BLaER1 treated with 17β-estradiol and CSF1 and Interleukin-3, amounts not matched to agents 10 nM and 100 nM (cell line): ENCODE results near the gene SPTAN1.
A peak's percentile ranks its signal among the peaks of the same experiment; 100 is the strongest.
"Not testable (repeated sequence)": the region's sequence is repeated elsewhere in the genome, so short reads cannot be mapped to it uniquely, and the experiment has no call there.

Experiments
- H3K27ac ChIP-seq, 11 experiments: shearing (Covaris generic); formaldehyde crosslinking; 2 replicates each; pipeline ENCODE4 v1.8.1; 2022
- H3K27me3 ChIP-seq, 11 experiments: shearing (Covaris generic); formaldehyde crosslinking; 2 replicates each; pipeline ENCODE4 v1.8.1; 2022
- H3K36me3 ChIP-seq, 11 experiments: shearing (Covaris generic); formaldehyde crosslinking; 2 replicates each; pipeline ENCODE4 v1.8.1; 2022
- H3K4me1 ChIP-seq, 10 experiments: shearing (Covaris generic); formaldehyde crosslinking; 2 replicates each; pipeline ENCODE4 v1.8.1; 2022
- H3K4me2 ChIP-seq, 11 experiments: shearing (Covaris generic); formaldehyde crosslinking; 2 replicates each; pipeline ENCODE4 v1.8.1; 2022
- H3K4me3 ChIP-seq, 10 experiments: shearing (Covaris generic); formaldehyde crosslinking; 2 replicates each; pipeline ENCODE4 v1.8.1; 2022
- H3K9ac ChIP-seq, 11 experiments: shearing (Covaris generic); formaldehyde crosslinking; 2 replicates each; pipeline ENCODE4 v1.8.1; 2022
- H3K9me3 ChIP-seq, 11 experiments: shearing (Covaris generic); formaldehyde crosslinking; replicated peaks in 1 of 11; 2 replicates each; pipeline ENCODE4 v1.8.1; 2022
- H4K20me1 ChIP-seq, 11 experiments: shearing (Covaris generic); formaldehyde crosslinking; 2 replicates each; pipeline ENCODE4 v1.8.1; 2022
- Cebpa-rat ChIP-seq, 11 experiments: shearing (Covaris generic); IDR thresholded peaks; 2 replicates each; pipeline ENCODE4 v1.8.1; 2022

Gene SPTAN1

GRCh38 chr9:128552153-128552743 is at the start of gene SPTAN1:
Gene SPTAN1, plus strand, starts transcription at chr9:128552587. Its CDS starts 14,154 bp downstream, at chr9:128566741.
- Histone ChIP-seq H3K4me1 (peaks cover 56 to 70% (median 59%) of the 10 kb centered on the region in 10 experiments), H3K36me3 (peaks cover 0 to 8% (median 0%) of the 10 kb centered on the region in 11 experiments; a peak in 3 of 22 replicates), H3K4me3 (peak within 1 kb of the TSS; percentile 89 to 99 (median 98)), H3K9me3 (no peaks in the 10 kb centered on the region), H3K27me3 (no peaks in the 10 kb centered on the region), H3K27ac (peak within 1 kb of the TSS; percentile 76 to 90 (median 85)), H3K4me2 (peak within 1 kb of the TSS; percentile 84 to 95 (median 90)), H3K9ac (peak within 1 kb of the TSS; percentile 86 to 97 (median 92)), H4K20me1 (peaks cover 35 to 48% (median 44%) of the 10 kb centered on the region in 11 experiments)
- TF ChIP-seq Cebpa-rat (IDR thresholded peaks at IDR 0.05): no peak

- Histone ChIP-seq H4K20me1 (peaks cover 0 to 19% (median 5%) of the 10 kb centered on the region in 11 experiments; a peak in 6 of 22 replicates), H3K4me1 (peaks cover 20 to 26% (median 23%) of the 10 kb centered on the region in 10 experiments), H3K4me2 (peak overlapping the region in 10 of 11 experiments; percentile 79 to 98 (median 84); a peak in 18 of 22 replicates), H3K36me3 (peaks cover 35 to 63% (median 53%) of the 10 kb centered on the region in 11 experiments), H3K27ac (peak overlapping the region in 1 of 11 experiments; percentile 45; a peak in 1 of 22 replicates), H3K9ac (peak overlapping the region in 6 of 11 experiments; percentile 79 to 91 (median 89); a peak in 9 of 22 replicates)
- not testable (repeated sequence) for H3K27me3 ChIP-seq, H3K4me3 ChIP-seq, H3K9me3 ChIP-seq
Observed at GRCh38 chr9:128503415-128503825, 49.0 kb upstream of the SPTAN1 start.

- H3K4me2 ChIP-seq: peak overlapping the region; percentile 79 to 98 (median 84)
- peak overlapping the region; percentile 79 to 94 (median 88) for H3K9ac ChIP-seq
- H3K27me3 ChIP-seq: no peaks in the 10 kb centered on the region
- peaks cover 20 to 26% (median 23%) of the 10 kb centered on the region in 10 experiments for H3K4me1 ChIP-seq
- peaks cover 0 to 22% (median under 1%) of the 10 kb centered on the region in 11 experiments; a peak in 6 of 22 replicates for H4K20me1 ChIP-seq
- no peak for TF ChIP-seq Cebpa-rat (IDR thresholded peaks at IDR 0.05)
- H3K9me3 ChIP-seq: no peaks in the 10 kb centered on the region
- peak overlapping the region in 6 of 11 experiments; percentile 45 to 86 (median 81); a peak in 7 of 22 replicates for H3K27ac ChIP-seq
- peaks cover 35 to 63% (median 52%) of the 10 kb centered on the region in 11 experiments for H3K36me3 ChIP-seq
- peak overlapping the region; percentile 75 to 92 (median 84) for H3K4me3 ChIP-seq
Observed at GRCh38 chr9:128503870-128504269, 48.5 kb upstream of the SPTAN1 start.

- Histone ChIP-seq H4K20me1 (peaks cover 0 to 23% (median 0%) of the 10 kb centered on the region in 11 experiments; a peak in 6 of 22 replicates), H3K36me3 (peaks cover 35 to 63% (median 52%) of the 10 kb centered on the region in 11 experiments), H3K4me1 (peaks cover 20 to 26% (median 23%) of the 10 kb centered on the region in 10 experiments), H3K27me3 (no peaks in the 10 kb centered on the region), H3K4me2 (peak within 1 kb of the TSS; percentile 79 to 98 (median 86)), H3K4me3 (peak within 1 kb of the TSS; percentile 75 to 92 (median 84)), H3K9me3 (no peaks in the 10 kb centered on the region), H3K9ac (peak within 1 kb of the TSS; percentile 79 to 94 (median 88)), H3K27ac (peak within 1 kb of the TSS; percentile 72 to 89 (median 82))
- no peak for TF ChIP-seq Cebpa-rat (IDR thresholded peaks at IDR 0.05)
Observed at GRCh38 chr9:128504485-128505413, 47.6 kb upstream of the SPTAN1 start, which contains the start of gene GLE1. Gene GLE1, plus strand, starts transcription at chr9:128504719. Its CDS starts 87 bp downstream, at chr9:128504806.

DNA sequence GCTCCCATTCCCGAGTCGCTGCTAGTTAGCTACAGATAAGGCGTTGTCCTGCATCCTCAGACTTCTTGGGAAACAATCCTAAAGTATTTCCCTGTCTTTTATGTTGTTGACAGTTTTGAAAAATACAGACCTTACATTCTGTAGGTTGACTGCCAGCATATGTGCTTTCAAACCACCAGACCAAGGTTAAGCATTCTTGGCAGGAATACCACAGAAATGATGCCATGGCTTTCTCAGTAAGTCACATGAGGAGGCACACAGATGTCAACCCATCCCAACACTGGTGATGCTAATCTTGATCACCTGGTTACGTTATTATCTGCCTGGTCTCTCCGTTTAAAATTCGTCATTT is 47.0 kb upstream of the SPTAN1 start:
- Histone ChIP-seq H3K27me3 (no peaks in the 10 kb centered on the region), H3K4me1 (peaks cover 20 to 26% (median 23%) of the 10 kb centered on the region in 10 experiments), H3K4me3 (peak overlapping the region; percentile 75 to 92 (median 84)), H4K20me1 (peaks cover 0 to 23% (median 0%) of the 10 kb centered on the region in 11 experiments; a peak in 6 of 22 replicates), H3K9ac (peak overlapping the region; percentile 79 to 94 (median 88)), H3K4me2 (peak overlapping the region; percentile 79 to 98 (median 86)), H3K27ac (peak overlapping the region in 8 of 11 experiments; percentile 72 to 89 (median 80); a peak in 11 of 22 replicates), H3K36me3 (peaks cover 35 to 63% (median 52%) of the 10 kb centered on the region in 11 experiments), H3K9me3 (no peaks in the 10 kb centered on the region)
- TF ChIP-seq Cebpa-rat (IDR thresholded peaks at IDR 0.05): no peak

- H3K27me3 ChIP-seq, H3K9me3 ChIP-seq, H3K27ac ChIP-seq: not testable (repeated sequence)
- H3K4me1 ChIP-seq: peaks cover 20 to 26% (median 23%) of the 10 kb centered on the region in 10 experiments
- peak overlapping the region in 6 of 11 experiments; percentile 88 to 94 (median 90); a peak in 7 of 22 replicates for H3K9ac ChIP-seq
- peak overlapping the region in 9 of 10 experiments; percentile 76 to 92 (median 85); a peak in 14 of 20 replicates for H3K4me3 ChIP-seq
- H4K20me1 ChIP-seq: peaks cover 0 to 23% (median 0%) of the 10 kb centered on the region in 11 experiments; a peak in 6 of 22 replicates
- H3K36me3 ChIP-seq: peaks cover 37 to 63% (median 52%) of the 10 kb centered on the region in 11 experiments
- peak overlapping the region; percentile 79 to 98 (median 86) for H3K4me2 ChIP-seq
Observed at GRCh38 chr9:128505906-128506305, 46.5 kb upstream of the SPTAN1 start.

GRCh38 chr9:128512820-128513219 is 39.6 kb upstream of the SPTAN1 start:
- no peak for TF ChIP-seq Cebpa-rat (IDR thresholded peaks at IDR 0.05)
- no peaks in the 10 kb centered on the region for H3K27me3 ChIP-seq
- H3K4me3 ChIP-seq: no peak overlapping the region
- H3K9ac ChIP-seq: no peak overlapping the region
- peaks cover 0 to 24% (median 0%) of the 10 kb centered on the region in 11 experiments; a peak in 2 of 22 replicates for H4K20me1 ChIP-seq
- peaks cover under 1 to 9% (median 1%) of the 10 kb centered on the region in 11 experiments; a peak in 16 of 22 replicates for H3K9me3 ChIP-seq
- peak overlapping the region in 1 of 11 experiments; percentile 45; a peak in 1 of 22 replicates for H3K27ac ChIP-seq
- H3K4me1 ChIP-seq: peaks cover 7 to 22% (median 16%) of the 10 kb centered on the region in 10 experiments; a peak in 18 of 20 replicates
- H3K4me2 ChIP-seq: peak overlapping the region in 5 of 11 experiments; percentile 65 to 72 (median 70); a peak in 5 of 22 replicates
- peaks cover 85 to 100% (median 91%) of the 10 kb centered on the region in 11 experiments for H3K36me3 ChIP-seq

GRCh38 chr9:128521956-128522355 is 30.4 kb upstream of the SPTAN1 start:
- Histone ChIP-seq H3K4me1 (peaks cover 9 to 34% (median 27%) of the 10 kb centered on the region in 10 experiments; a peak in 19 of 20 replicates), H3K36me3 (peaks cover 87 to 98% (median 92%) of the 10 kb centered on the region in 11 experiments), H3K4me3 (no peak overlapping the region), H3K27me3 (no peaks in the 10 kb centered on the region), H3K9me3 (peaks cover 9 to 24% (median 19%) of the 10 kb centered on the region in 11 experiments), H4K20me1 (peaks cover 0 to 7% (median 0%) of the 10 kb centered on the region in 11 experiments; a peak in 4 of 22 replicates), H3K9ac (no peak overlapping the region), H3K4me2 (peak overlapping the region in 5 of 11 experiments; percentile 33 to 60 (median 57); a peak in 5 of 22 replicates), H3K27ac (peak overlapping the region in 1 of 11 experiments; percentile 61; a peak in 1 of 22 replicates)
- TF ChIP-seq Cebpa-rat (IDR thresholded peaks at IDR 0.05): no peak
